ENCODE results near the gene BOD1.

Gene BOD1

DNA sequence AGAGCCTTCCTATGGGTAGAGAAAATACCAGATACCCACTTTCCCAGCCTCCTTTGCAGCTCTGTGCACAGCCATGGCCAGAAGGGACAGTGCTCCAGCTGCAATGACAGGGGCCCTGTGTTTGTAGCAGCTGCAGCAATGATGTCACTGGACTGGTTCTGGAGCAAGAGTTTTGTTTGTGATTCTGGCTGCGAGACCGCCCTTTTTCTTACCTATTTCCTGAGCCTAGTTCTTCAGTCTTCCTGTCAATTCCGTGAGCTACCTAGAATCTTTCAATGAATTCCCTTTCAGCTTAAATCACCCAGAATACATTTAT is 10.0 kb upstream of the BOD1 start:
- no peak overlapping the region for H3K27ac ChIP-seq (replicated peaks)
- DNase-seq (ENCODE audit: low read depth in 1 of 2, low spot score in 1 of 2) = no peak
- H3K4me3 ChIP-seq (replicated peaks; ENCODE audit: insufficient read depth, low read length) = no peak overlapping the region
- TF ChIP-seq CTCF (IDR thresholded peaks at IDR 0.05; ENCODE audit: insufficient read depth, low read length) = no peak
- TF ChIP-seq POLR2AphosphoS5 (IDR thresholded peaks at IDR 0.05; ENCODE audit: low read depth) = no peak
- no peak for TF ChIP-seq SPI1 (IDR thresholded peaks at IDR 0.05; ENCODE audit: borderline replicate concordance, low read depth)
- no peak for TF ChIP-seq GABPA (IDR thresholded peaks at IDR 0.05; ENCODE audit: low read depth)
- no peak for TF ChIP-seq REST (IDR thresholded peaks at IDR 0.05; ENCODE audit: insufficient replicate concordance, low read depth)
- H3K27me3 ChIP-seq (ENCODE audit: insufficient read depth, poor library complexity, severe bottlenecking) = no peaks in the 10 kb centered on the region

DNA sequence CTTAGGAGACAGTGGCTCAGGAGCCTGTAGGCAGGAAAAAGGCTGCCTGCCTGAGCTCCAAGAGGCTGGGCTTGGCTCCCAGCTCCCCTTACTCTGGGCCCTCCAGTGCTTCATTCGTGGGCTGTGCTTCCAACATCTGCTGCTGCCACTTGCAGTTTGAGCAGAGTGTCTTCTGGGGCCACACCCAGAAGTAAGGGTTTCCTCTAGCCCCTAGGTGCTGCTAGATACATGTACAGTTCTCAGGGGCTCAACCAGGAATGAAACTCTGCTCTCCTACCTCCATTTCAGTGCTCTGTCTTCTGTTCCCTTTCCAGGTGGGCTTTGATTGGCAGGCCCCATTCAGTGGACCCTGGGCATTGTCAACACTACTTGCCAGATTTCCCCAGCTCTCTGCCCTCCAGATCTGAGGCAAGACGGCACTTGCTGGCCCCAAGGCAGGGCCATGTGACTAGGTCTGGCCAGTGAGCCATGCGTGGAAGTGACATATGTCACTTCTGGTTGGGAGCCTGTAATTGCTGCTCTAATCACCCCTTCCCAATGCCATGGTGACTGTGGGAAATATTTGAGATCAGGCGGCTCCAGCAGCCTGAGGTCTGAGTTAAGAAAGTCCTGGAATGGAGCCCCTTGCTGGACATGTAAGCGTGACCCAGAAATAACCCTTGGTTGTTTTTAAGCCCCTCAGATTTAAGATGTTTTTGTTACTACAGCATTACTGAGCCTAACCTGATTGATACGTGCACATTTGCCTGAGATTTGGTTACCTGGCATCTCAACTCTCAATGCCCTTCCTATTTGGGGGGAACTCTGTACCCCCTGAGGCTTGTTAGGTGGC is 9.4 kb upstream of the BOD1 start:
- Histone ChIP-seq H3K4me3 (replicated peaks; ENCODE audit: insufficient read depth, low read length) (no peak overlapping the region), H3K27me3 (ENCODE audit: insufficient read depth, poor library complexity, severe bottlenecking) (no peaks in the 10 kb centered on the region), H3K27ac (replicated peaks) (no peak overlapping the region)
- TF ChIP-seq SPI1 (IDR thresholded peaks at IDR 0.05; ENCODE audit: borderline replicate concordance, low read depth) = no peak
- TF ChIP-seq CTCF (IDR thresholded peaks at IDR 0.05; ENCODE audit: insufficient read depth, low read length) = no peak
- TF ChIP-seq GABPA (IDR thresholded peaks at IDR 0.05; ENCODE audit: low read depth) = no peak
- TF ChIP-seq POLR2AphosphoS5 (IDR thresholded peaks at IDR 0.05; ENCODE audit: low read depth) = no peak
- no peak for TF ChIP-seq REST (IDR thresholded peaks at IDR 0.05; ENCODE audit: insufficient replicate concordance, low read depth)
- DNase-seq (ENCODE audit: low read depth in 1 of 2, low spot score in 1 of 2) = no peak

- no peak for DNase-seq (ENCODE audit: low read depth in 1 of 2, low spot score in 1 of 2)
- no peak overlapping the region for H3K4me3 ChIP-seq (replicated peaks; ENCODE audit: insufficient read depth, low read length)
- TF ChIP-seq REST (IDR thresholded peaks at IDR 0.05; ENCODE audit: insufficient replicate concordance, low read depth) (no peak), SPI1 (IDR thresholded peaks at IDR 0.05; ENCODE audit: borderline replicate concordance, low read depth) (no peak), CTCF (IDR thresholded peaks at IDR 0.05; ENCODE audit: insufficient read depth, low read length) (no peak), GABPA (IDR thresholded peaks at IDR 0.05; ENCODE audit: low read depth) (no peak), POLR2AphosphoS5 (IDR thresholded peaks at IDR 0.05; ENCODE audit: low read depth) (no peak)
- no peaks in the 10 kb centered on the region for H3K27me3 ChIP-seq (ENCODE audit: insufficient read depth, poor library complexity, severe bottlenecking)
- H3K27ac ChIP-seq (replicated peaks) = no peak overlapping the region
Observed at GRCh38 chr5:173625261-173625660, 8.8 kb upstream of the BOD1 start.

Measured in HL-60 (cell line).